Mucosa of rectum (tissue), 2 donors: ENCODE results near the gene KISS1.

Source experiments
- H3K27ac ChIP-seq, 2 donors: one replicate each; pipeline ENCODE4 v1.7.0; 2013; ENCODE audit warnings: inconsistent platforms in 2 of 2, low read depth in 2 of 2, low read length in 2 of 2
- H3K27me3 ChIP-seq, 2 donors: one replicate each; pipeline ENCODE4 v1.7.0; 2013; ENCODE audit warnings: low read length in 2 of 2; ENCODE audit not compliant: control insufficient read depth in 2 of 2, insufficient read depth in 2 of 2
- H3K36me3 ChIP-seq, 2 donors: one replicate each; pipeline ENCODE4 v1.7.0; 2013; ENCODE audit warnings: low read length in 2 of 2; ENCODE audit not compliant: control insufficient read depth in 2 of 2, insufficient read depth in 2 of 2
- H3K4me1 ChIP-seq, 2 donors: one replicate each; pipeline ENCODE4 v1.7.0; 2013; ENCODE audit warnings: low read length in 2 of 2, mild to moderate bottlenecking in 1 of 2; ENCODE audit not compliant: control insufficient read depth in 2 of 2, insufficient read depth in 2 of 2
- H3K4me3 ChIP-seq, 2 donors: one replicate each; pipeline ENCODE4 v1.7.0; 2013; ENCODE audit warnings: low read length in 2 of 2
- H3K9ac ChIP-seq, 2 donors: one replicate each; pipeline ENCODE4 v1.7.0; 2013; ENCODE audit warnings: low read length in 2 of 2, low read depth in 1 of 2, mild to moderate bottlenecking in 1 of 2
- H3K9me3 ChIP-seq, 2 donors: one replicate each; pipeline ENCODE4 v1.7.0; 2013; ENCODE audit warnings: low read length in 2 of 2; ENCODE audit not compliant: control insufficient read depth in 2 of 2
- donor health status: healthy.
- donor health status: Normal muscosa, but diverticular disease.

KISS1 gene

DNA sequence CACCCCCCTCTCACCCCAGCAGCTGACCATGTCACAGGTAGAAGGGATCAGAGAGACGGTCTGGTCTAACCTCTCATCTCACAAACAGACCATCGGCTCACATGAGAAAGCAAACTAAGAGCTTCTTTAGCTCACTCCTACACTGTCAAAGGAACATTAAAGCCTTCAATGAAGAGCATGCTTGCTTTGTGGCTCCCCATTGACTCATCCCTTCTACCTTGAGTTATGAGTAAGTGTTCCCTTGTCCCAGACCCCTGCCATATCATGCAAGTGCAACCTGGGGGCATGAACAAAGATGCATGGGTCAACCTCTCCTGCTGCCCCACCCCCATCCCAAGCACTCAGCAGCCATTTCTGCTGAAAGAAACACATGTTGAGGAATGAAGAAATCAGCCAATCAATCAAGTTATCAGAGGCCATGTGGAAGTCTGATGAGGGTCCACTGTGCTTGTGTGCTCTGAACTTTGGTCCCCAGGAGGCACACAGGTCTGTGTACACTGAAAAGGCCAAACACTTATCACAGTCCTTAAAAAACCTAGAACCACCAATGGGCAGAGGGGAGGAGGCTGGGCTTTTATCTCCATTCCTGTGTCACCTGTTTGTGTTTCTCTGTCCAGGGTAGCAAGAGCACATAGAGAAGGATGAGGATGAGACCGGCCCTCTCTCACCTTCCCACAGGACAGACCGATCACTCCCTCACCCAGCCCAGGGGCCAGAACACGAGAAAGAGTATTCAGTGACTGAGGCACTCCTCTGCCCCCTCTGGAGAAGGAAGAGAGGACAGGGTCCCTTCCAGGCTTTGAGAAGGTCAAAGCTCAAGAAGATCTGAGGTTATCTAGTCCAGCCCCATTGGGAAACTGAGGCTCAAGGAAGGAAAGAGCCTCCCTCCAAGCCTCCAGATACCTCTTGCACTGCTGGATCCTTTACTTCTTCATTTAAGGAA lies 54.0 kb downstream of the KISS1 start:
- no peaks in the 10 kb centered on the region for H3K9me3 ChIP-seq
- no peaks in the 10 kb centered on the region for H3K4me1 ChIP-seq
- H3K36me3 ChIP-seq: no peaks in the 10 kb centered on the region
- peaks cover 0 to 2% of the 10 kb centered on the region in 2 donors for H3K27me3 ChIP-seq
- no peak overlapping the region for H3K9ac ChIP-seq
- no peak overlapping the region for H3K27ac ChIP-seq
- no peak overlapping the region for H3K4me3 ChIP-seq

DNA sequence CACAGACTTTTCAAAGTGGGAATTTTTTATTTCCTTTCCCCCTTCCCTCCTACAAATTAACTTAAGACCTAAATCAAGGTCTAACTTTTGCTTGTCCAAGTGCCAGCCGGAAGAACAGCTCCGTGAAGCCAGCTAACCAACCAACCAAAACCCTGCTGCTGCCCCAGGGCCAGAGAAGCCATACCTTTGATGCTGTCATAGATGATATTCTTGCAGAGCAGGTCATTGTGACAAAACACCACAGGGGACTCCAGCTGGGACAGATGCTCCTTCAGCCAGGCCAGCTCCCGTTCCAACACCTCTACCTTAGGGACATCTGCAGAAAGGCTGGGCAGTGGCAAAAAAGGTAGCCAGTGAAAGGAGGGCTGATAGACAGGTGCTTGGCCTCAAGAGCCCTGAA lies 55.2 kb downstream of the KISS1 start:
- Histone ChIP-seq H3K4me1 (no peaks in the 10 kb centered on the region), H3K4me3 (no peak overlapping the region), H3K9me3 (no peaks in the 10 kb centered on the region), H3K9ac (no peak overlapping the region), H3K36me3 (no peaks in the 10 kb centered on the region), H3K27ac (no peak overlapping the region), H3K27me3 (peaks cover 0 to 2% of the 10 kb centered on the region in 2 donors)
